Heart right ventricle (tissue), 16 donors: ENCODE data around the gene GRIA3. TPM values are rescaled to one million over a fixed set of nuclear protein-coding genes. Genes with fewer than 3 reads are reported as not detected.
"Not testable (repeated sequence)": the region's sequence is repeated elsewhere in the genome, so short reads cannot be mapped to it uniquely, and the experiment has no call there.

Source experiments
- ATAC-seq, 8 donors: fragments of 200-7000 bp; cut with Tn5 transposase; one replicate each; pipeline ENCODE4 v1.9.1; 2020; ENCODE audit warnings: mild to moderate bottlenecking in 8 of 8, moderate library complexity in 8 of 8, moderate number of reproducible peaks in 1 of 8
- DNase-seq, 2 donors: peaks; one replicate each; pipeline ENCODE4 v3.0.0-alpha.2; 2020
- H3K27ac ChIP-seq, 10 donors: fragments of 200-600 bp; sonication (generic) in 2 of 10; one replicate each; pipeline versions ENCODE4 v1.5.0 to v1.8.0; 2020 to 2022; ENCODE audit warnings: mild to moderate bottlenecking in 3 of 10
- H3K27me3 ChIP-seq, 7 donors: fragments of 200-600 bp; one replicate each; pipeline ENCODE4 v1.8.0; 2021 to 2022; ENCODE audit warnings: mild to moderate bottlenecking in 2 of 7
- H3K36me3 ChIP-seq, 9 donors: fragments of 200-600 bp; sonication (generic) in 1 of 9; one replicate each; pipeline versions ENCODE4 v1.5.0 to v1.8.0; 2020 to 2022; ENCODE audit warnings: mild to moderate bottlenecking in 2 of 9
- H3K4me1 ChIP-seq, 9 donors: fragments of 200-600 bp; sonication (generic) in 1 of 9; one replicate each; pipeline versions ENCODE4 v1.5.0 to v1.8.0; 2020 to 2022; ENCODE audit warnings: mild to moderate bottlenecking in 4 of 9
- H3K4me3 ChIP-seq, 10 donors: fragments of 200-600 bp; sonication (generic) in 2 of 10; one replicate each; pipeline versions ENCODE4 v1.5.0 to v1.8.0; 2020 to 2022; ENCODE audit warnings: mild to moderate bottlenecking in 7 of 10, moderate library complexity in 2 of 10
- H3K9me3 ChIP-seq, 11 donors: fragments of 200-600 bp in 10 of 11; sonication (generic) in 2 of 11; one replicate each; pipeline versions ENCODE4 v1.5.0 to v1.8.0; 2013 to 2022; ENCODE audit warnings: mild to moderate bottlenecking in 2 of 11, control low read depth in 1 of 11, moderate library complexity in 1 of 11
- WGBS, 2 donors: extraction: QIAGEN DNeasy Blood & Tissue Kit; methylation state at CpG; one replicate each; pipeline ENCODE4 v1.1.7; 2013; ENCODE audit warnings: inconsistent platforms in 1 of 2; 5-methylcytosine and 5-hydroxymethylcytosine counted together
- intact Hi-C, 10 donors: fragments of 100-400 bp; cut with DNase I; formaldehyde crosslinking; loops; one replicate each; pipeline versions ENCODE4 v1.11.1 to v1.14.2; 2022
- polyA plus RNA-seq, 2 donors: library from polyadenylated mRNA; stranded (reverse); fragments of 200-250 nt; gene quantifications; one replicate each; pipeline ENCODE4 v1.2.3, GENCODE V29; 2013
- total RNA-seq, 10 donors: library from RNA; stranded (reverse); fragmentation: NEBNext Ultra II Directional in 3 of 10; extraction: Animal tissue kit (Norgen Biotek cat#: 25700) in 3 of 10; gene quantifications; one replicate each; pipeline versions ENCODE4 v1.2.1 to v1.2.4, GENCODE V29; 2021 to 2023
- TF ChIP-seq, protein P1 (sequence below), 9 donors: fragments of 200-600 bp; sonication (generic) in 2 of 9; IDR thresholded peaks; one replicate each; pipeline versions ENCODE4 v1.5.0 to v1.8.0; 2021 to 2022; ENCODE audit warnings: antibody characterized with exemption in 9 of 9, mild to moderate bottlenecking in 5 of 9, moderate library complexity in 1 of 9
- donor health status: Arrhythmogenic right ventricular cardiomyopathy.
- donor health status: ischemic (EF 13 %, LVEDD 7.1; RV severe dilation, severe dysfunction).
- donor health status: healthy with polysubstance abuse.
- donor health status: DM: no; HTN: yes; CAD: no.
- donor health status: DM: no; HTN: no; CAD: no.
- donor health status: ischemic (EF 25% LVEDD 6.9; RV normal size, moderate dysfunction).
- donor health status: ischemic (EF 25% LVEDD 5.7; RV mildly dilated, moderate dysfunction).
- donor health status: healthy.
- donor health status: DM: yes; HTN: yes; CAD: no.
- donor health status: Ischemic cardiomyopathy.
- donor health status: ischemic (EF 35%, LVEDD 5.7; RV mildly dilated, moderate dysfunction).
- donor health status: nonischemic (EF 11% LVEDD 7.7; RV severe dilation, severe dysfunction).
- donor health status: DM: yes; HTN: yes; CAD: no.
- donor health status: PGD.
- donor health status: ischemic (EF 29% LVEDD 5.4; RV normal size, mild dysfunction).
- donor health status: nonischemic (EF 23%, LVEDD 6.1; RV moderate dilation, normal function).

GRIA3 gene
- total and polyA plus RNA-seq, 12 donors: 0.06 to 12.4 (median 1.2) TPM

GRCh38 chrX:123525123-123525725, 341.1 kb downstream of the GRIA3 start:
- Histone ChIP-seq H3K4me3 (no peak overlapping the region), H3K27ac (no peak overlapping the region), H3K9me3 (peaks cover 0 to 5% (median 0%) of the 10 kb centered on the region in 11 donors), H3K4me1 (no peaks in the 10 kb centered on the region), H3K27me3 (no peaks in the 10 kb centered on the region), H3K36me3 (no peaks in the 10 kb centered on the region)
- no peak for ATAC-seq
- WGBS, 2 donors: 69 to 75% methylated on average over 2 of the region's 2 CpGs
- intact Hi-C loops: no loop called here
- DNase-seq: no peak
- TF ChIP-seq, protein P1, sequence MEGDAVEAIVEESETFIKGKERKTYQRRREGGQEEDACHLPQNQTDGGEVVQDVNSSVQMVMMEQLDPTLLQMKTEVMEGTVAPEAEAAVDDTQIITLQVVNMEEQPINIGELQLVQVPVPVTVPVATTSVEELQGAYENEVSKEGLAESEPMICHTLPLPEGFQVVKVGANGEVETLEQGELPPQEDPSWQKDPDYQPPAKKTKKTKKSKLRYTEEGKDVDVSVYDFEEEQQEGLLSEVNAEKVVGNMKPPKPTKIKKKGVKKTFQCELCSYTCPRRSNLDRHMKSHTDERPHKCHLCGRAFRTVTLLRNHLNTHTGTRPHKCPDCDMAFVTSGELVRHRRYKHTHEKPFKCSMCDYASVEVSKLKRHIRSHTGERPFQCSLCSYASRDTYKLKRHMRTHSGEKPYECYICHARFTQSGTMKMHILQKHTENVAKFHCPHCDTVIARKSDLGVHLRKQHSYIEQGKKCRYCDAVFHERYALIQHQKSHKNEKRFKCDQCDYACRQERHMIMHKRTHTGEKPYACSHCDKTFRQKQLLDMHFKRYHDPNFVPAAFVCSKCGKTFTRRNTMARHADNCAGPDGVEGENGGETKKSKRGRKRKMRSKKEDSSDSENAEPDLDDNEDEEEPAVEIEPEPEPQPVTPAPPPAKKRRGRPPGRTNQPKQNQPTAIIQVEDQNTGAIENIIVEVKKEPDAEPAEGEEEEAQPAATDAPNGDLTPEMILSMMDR (IDR thresholded peaks at IDR 0.05): no peak

- H3K27ac ChIP-seq, DNase-seq, H3K4me1 ChIP-seq, H3K27me3 ChIP-seq, ATAC-seq, intact Hi-C loops, H3K36me3 ChIP-seq, H3K4me3 ChIP-seq: not testable (repeated sequence)
- 77 to 86% methylated on average over 1 of the region's 1 CpG for WGBS, 2 donors
- H3K9me3 ChIP-seq: peaks cover 0 to 46% (median 0%) of the 10 kb centered on the region in 11 donors
Observed at GRCh38 chrX:123530726-123531125, 346.6 kb downstream of the GRIA3 start.
